HL-60 (cell line): ENCODE data around the gene ZSCAN12.
"Not testable (repeated sequence)": the region's sequence is repeated elsewhere in the genome, so short reads cannot be mapped to it uniquely, and the experiment has no call there.

Experiments used
- DNase-seq, 2 experiments: peaks; one replicate each; pipeline ENCODE4 v3.0.0-alpha.2; 2010 to 2020; ENCODE audit warnings: low read depth in 1 of 2, low spot score in 1 of 2
- H3K27ac ChIP-seq: fragments of 250-450 bp; sonication (Bioruptor Pico); replicated peaks from 2 replicates; pipeline ENCODE4 v1.5.1; 2020; ENCODE audit warnings: mild to moderate bottlenecking, moderate library complexity
- H3K27me3 ChIP-seq: fragments of 250-450 bp; sonication (Bioruptor Pico); 2 replicates; pipeline ENCODE4 v1.5.1; 2021; ENCODE audit warnings: mild to moderate bottlenecking, moderate library complexity; ENCODE audit not compliant: insufficient read depth, poor library complexity, severe bottlenecking
- H3K4me3 ChIP-seq: replicated peaks from 2 replicates; pipeline ENCODE4 v1.5.1; 2011; ENCODE audit warnings: mild to moderate bottlenecking, control low read depth, low read length; ENCODE audit not compliant: insufficient read depth
- CTCF ChIP-seq: IDR thresholded peaks from one replicate; pipeline ENCODE4 v1.5.1; 2011; ENCODE audit warnings: low read length, control low read depth, inconsistent platforms; ENCODE audit not compliant: insufficient read depth
- GABPA ChIP-seq: IDR thresholded peaks from 2 replicates; pipeline ENCODE4 v1.6.1; 2012; ENCODE audit warnings: low read depth
- POLR2AphosphoS5 ChIP-seq: IDR thresholded peaks from 2 replicates; pipeline ENCODE4 v1.6.1; 2012; ENCODE audit warnings: low read depth
- REST ChIP-seq: IDR thresholded peaks from 2 replicates; pipeline ENCODE4 v1.6.1; 2012; ENCODE audit warnings: low read depth; ENCODE audit not compliant: insufficient replicate concordance
- SPI1 ChIP-seq: IDR thresholded peaks from 2 replicates; pipeline ENCODE4 v1.6.1; 2012; ENCODE audit warnings: low read depth, mild to moderate bottlenecking, borderline replicate concordance

Gene ZSCAN12

GRCh38 chr6:28368522-28368921, 31.0 kb downstream of the ZSCAN12 start:
- no peak for TF ChIP-seq GABPA
- TF ChIP-seq SPI1 = no peak
- TF ChIP-seq CTCF = no peak
- no peak for TF ChIP-seq POLR2AphosphoS5
- no peak for TF ChIP-seq REST
- H3K4me3 ChIP-seq = no peak overlapping the region
- H3K27me3 ChIP-seq = no peaks in the 10 kb centered on the region
- no peak overlapping the region for H3K27ac ChIP-seq
- DNase-seq = peak in 1 of 2 experiments; percentile 18

- H3K27me3 ChIP-seq, DNase-seq, H3K4me3 ChIP-seq, H3K27ac ChIP-seq: not testable (repeated sequence)
Measured at GRCh38 chr6:28365590-28365989, 34.0 kb downstream of the ZSCAN12 start.

- Histone ChIP-seq H3K4me3 (no peak overlapping the region), H3K27ac (no peak overlapping the region), H3K27me3 (no peaks in the 10 kb centered on the region)
- TF ChIP-seq REST (no peak), CTCF (no peak), GABPA (no peak), SPI1 (no peak), POLR2AphosphoS5 (no peak)
- no peak for DNase-seq
Measured at GRCh38 chr6:28360961-28361360, 38.6 kb downstream of the ZSCAN12 start.

GRCh38 chr6:28359562-28359961, 40.0 kb downstream of the ZSCAN12 start:
- not testable (repeated sequence) for H3K27ac ChIP-seq, H3K27me3 ChIP-seq, DNase-seq

GRCh38 chr6:28357036-28357435, 42.5 kb downstream of the ZSCAN12 start:
- H3K4me3 ChIP-seq = no peak overlapping the region
- no peak for DNase-seq
- TF ChIP-seq REST (no peak), GABPA (no peak), SPI1 (no peak), CTCF (no peak), POLR2AphosphoS5 (no peak)
- H3K27me3 ChIP-seq = no peaks in the 10 kb centered on the region
- H3K27ac ChIP-seq = peak overlapping the region; percentile 80; the same call in 1 of the 2 replicates

More at GRCh38 chr6:28359562-28359961, 40.0 kb downstream of the ZSCAN12 start:
- H3K4me3 ChIP-seq = not testable (repeated sequence)
